SIG-M5 treated with dmso at 0.1 percent for 504 hours (cell line): Measurements from ENCODE around the gene SIAH3.
A peak's percentile ranks its signal among the peaks of the same experiment; 100 is the strongest.

ENCODE experiments used
- DNase-seq: peaks from one replicate; lab custom pipeline; 2025; ENCODE audit not compliant: unreplicated experiment; lab: John Stamatoyannopoulos, UW

Gene SIAH3

GRCh38 chr13:45825387-45825650 lies 26.2 kb downstream of the SIAH3 start:
- DNase-seq: no peak

GRCh38 chr13:45823583-45823982 lies 28.0 kb downstream of the SIAH3 start:
- DNase-seq: no peak

- DNase-seq: no peak
Observed at GRCh38 chr13:45821811-45822210, 29.7 kb downstream of the SIAH3 start.

GRCh38 chr13:45820106-45820838 lies 31.3 kb downstream of the SIAH3 start:
- no peak for DNase-seq

GRCh38 chr13:45817833-45818232 lies 33.7 kb downstream of the SIAH3 start:
- peak; percentile 2 for DNase-seq

- DNase-seq: no peak
Observed at GRCh38 chr13:45816427-45816826, 35.1 kb downstream of the SIAH3 start.

- no peak for DNase-seq
Observed at GRCh38 chr13:45812695-45813372, 38.7 kb downstream of the SIAH3 start.

- DNase-seq: no peak
Observed at GRCh38 chr13:45811891-45812694, 39.5 kb downstream of the SIAH3 start.

- DNase-seq: no peak
Observed at GRCh38 chr13:45809801-45810394, 41.7 kb downstream of the SIAH3 start.

- DNase-seq: no peak
Observed at GRCh38 chr13:45808925-45809324, 42.6 kb downstream of the SIAH3 start.

GRCh38 chr13:45807520-45808099 lies 43.9 kb downstream of the SIAH3 start:
- DNase-seq: peak; percentile 61

GRCh38 chr13:45800485-45800884 lies 51.1 kb downstream of the SIAH3 start:
- DNase-seq: no peak

- no peak for DNase-seq
Observed at GRCh38 chr13:45799451-45799850, 52.1 kb downstream of the SIAH3 start.

GRCh38 chr13:45798851-45799250 lies 52.7 kb downstream of the SIAH3 start:
- DNase-seq: no peak

- no peak for DNase-seq
Observed at GRCh38 chr13:45796426-45797235, 54.9 kb downstream of the SIAH3 start.

GRCh38 chr13:45792827-45793303 lies 58.7 kb downstream of the SIAH3 start:
- DNase-seq: no peak

- DNase-seq: no peak
Observed at GRCh38 chr13:45788011-45788410, 63.5 kb downstream of the SIAH3 start.

- DNase-seq: no peak
Observed at GRCh38 chr13:45787346-45787745, 64.2 kb downstream of the SIAH3 start.

GRCh38 chr13:45786293-45786920 lies 65.1 kb downstream of the SIAH3 start:
- no peak for DNase-seq
